GM12874 (cell line): ENCODE measurements around the gene APOBEC3C.
A peak's percentile ranks its signal among the peaks of the same experiment; 100 is the strongest.

Experiments used
- CTCF ChIP-seq: IDR thresholded peaks from 2 replicates; pipeline ENCODE4 v1.5.1; 2011; ENCODE audit warnings: low read depth, mild to moderate bottlenecking, control low read depth, low read length, moderate library complexity; ENCODE audit not compliant: insufficient read depth

The APOBEC3C gene

GRCh38 chr22:38974170-38974825 is 39.8 kb upstream of the APOBEC3C start:
- TF ChIP-seq CTCF = no peak

- TF ChIP-seq CTCF = no peak
Measured at GRCh38 chr22:38974826-38975175, 39.3 kb upstream of the APOBEC3C start.

GRCh38 chr22:38981005-38981991 is 32.8 kb upstream of the APOBEC3C start:
- TF ChIP-seq CTCF = peak; percentile 64

- no peak for TF ChIP-seq CTCF
Measured at GRCh38 chr22:38981992-38982927, 31.8 kb upstream of the APOBEC3C start, which contains the start of gene APOBEC3B. Gene APOBEC3B (plus strand): TSS chr22:38982347. CDS start chr22:38982454, 107 bp downstream.

GRCh38 chr22:38984224-38984623 is 29.8 kb upstream of the APOBEC3C start:
- TF ChIP-seq CTCF = no peak

GRCh38 chr22:38986629-38987028 is 27.4 kb upstream of the APOBEC3C start:
- no peak for TF ChIP-seq CTCF
